HepG2 (cell line): ENCODE measurements around the gene PDPR. TPM values are rescaled to one million over a fixed set of nuclear protein-coding genes. Genes with fewer than 3 reads are reported as not detected.

ENCODE experiments used
- DBP ChIP-seq: sonication (generic); formaldehyde crosslinking; IDR thresholded peaks from 2 replicates; pipeline ENCODE4 v1.4.0; 2020; ENCODE audit warnings: missing genetic modification reagents; ENCODE audit errors: not compliant biosample characterization
- GMEB1 ChIP-seq: sonication (generic); formaldehyde crosslinking; IDR thresholded peaks from 2 replicates; pipeline ENCODE4 v1.5.1; 2020; ENCODE audit warnings: missing genetic modification reagents, mild to moderate bottlenecking, borderline replicate concordance
- MAFK ChIP-seq, 2 experiments: IDR thresholded peaks in 1 of 2; conservative IDR thresholded peaks in 1 of 2; 2 replicates each; pipeline ENCODE4 v1.6.1; 2011; ENCODE audit warnings: improper control_type of control experiment in 2 of 2, low read length in 2 of 2
- TEAD3 ChIP-seq: optimal IDR thresholded peaks from 2 replicates; pipeline ENCODE3; 2016; ENCODE audit warnings: borderline replicate concordance
- THYN1 ChIP-seq: sonication (generic); formaldehyde crosslinking; IDR thresholded peaks from 2 replicates; pipeline ENCODE4 v1.8.1; 2023; ENCODE audit warnings: low read depth, mild to moderate bottlenecking, moderate library complexity, missing genetic modification reagents, borderline replicate concordance
- TIGD3 ChIP-seq: sonication (generic); formaldehyde crosslinking; IDR thresholded peaks from 2 replicates; pipeline ENCODE4 v1.5.1; 2020; ENCODE audit warnings: mild to moderate bottlenecking, missing genetic modification reagents, borderline replicate concordance
- ZBTB38 ChIP-seq: sonication (generic); formaldehyde crosslinking; IDR thresholded peaks from 2 replicates; pipeline ENCODE4 v1.5.1; 2020; ENCODE audit warnings: mild to moderate bottlenecking, missing genetic modification reagents
- ZBTB42 ChIP-seq: sonication (generic); formaldehyde crosslinking; IDR thresholded peaks from 2 replicates; pipeline ENCODE4 v1.5.0; 2020; ENCODE audit warnings: mild to moderate bottlenecking, missing genetic modification reagents
- ZFX ChIP-seq: sonication (generic); formaldehyde crosslinking; IDR thresholded peaks from 2 replicates; pipeline ENCODE4 v1.4.0; 2020; ENCODE audit warnings: mild to moderate bottlenecking, low read depth, missing genetic modification reagents, moderate library complexity
- ZMAT3 ChIP-seq: sonication (generic); formaldehyde crosslinking; conservative IDR thresholded peaks from 2 replicates; pipeline ENCODE4 v1.7.0; 2021; ENCODE audit warnings: missing genetic modification reagents
- ZNF235 ChIP-seq: sonication (generic); formaldehyde crosslinking; IDR thresholded peaks from 2 replicates; pipeline ENCODE4 v1.8.1; 2023; ENCODE audit warnings: mild to moderate bottlenecking, missing genetic modification reagents, borderline replicate concordance
- ZNF619 ChIP-seq: sonication (generic); formaldehyde crosslinking; IDR thresholded peaks from 2 replicates; pipeline ENCODE4 v1.4.0; 2020; ENCODE audit warnings: mild to moderate bottlenecking, missing genetic modification reagents
- polyA plus RNA-seq, 8 experiments: library from polyadenylated mRNA; depleted of rRNA in 3 of 8; stranded (reverse) in 7 of 8; unstranded in 1 of 8; fragments of >200 nt; fragmentation: Illumina TruSeq in 4 of 8; extraction: Trizol in 4 of 8; gene quantifications; 2 replicates each; pipeline versions ENCODE4 v1.2.1 to v1.2.3, GENCODE V29; 2011 to 2016; ENCODE audit warnings: low read depth in 4 of 8, missing spikeins in 1 of 8, mixed read lengths in 1 of 8; ENCODE audit not compliant: insufficient read depth in 1 of 8
- total RNA-seq, 5 experiments: library from RNA; depleted of rRNA; stranded (reverse); fragments of >200 nt; fragmentation: Illumina TruSeq; extraction: Trizol; gene quantifications; 2 replicates each; pipeline ENCODE4 v1.2.3, GENCODE V29; 2016; ENCODE audit warnings: low read depth in 1 of 5

Gene PDPR
- total and polyA plus RNA-seq, 2 of the 13 experiments (the other 11 are each of a cell fraction or from before 2014, with no cell fraction given) = 19.5 to 29.9 TPM

GRCh38 chr16:70156207-70156978 lies 42.3 kb downstream of the PDPR start (continued):
- TF ChIP-seq GMEB1 = no peak
- no peak for TF ChIP-seq ZFX (CRISPR knock-in tag)
- peak; percentile 46; the same call in 1 of the 2 replicates for TF ChIP-seq ZBTB38 (CRISPR knock-in tag)
- no peak for TF ChIP-seq TIGD3 (CRISPR knock-in tag)
- TF ChIP-seq DBP (CRISPR knock-in tag) = no peak
- no peak for TF ChIP-seq THYN1
- TF ChIP-seq MAFK (conservative IDR thresholded peaks at IDR 0.05 in 1 of 2, IDR thresholded peaks at IDR 0.05 in 1 of 2; ENCODE audit: low read length in 2 of 2) = 0 out of 4 replicates have a peak, but pooled peaks of 1 of the 2 experiments have one; percentile 14
- TF ChIP-seq ZMAT3 (CRISPR knock-in tag) = no peak
- no peak for TF ChIP-seq ZNF235 (CRISPR knock-in tag)
- TF ChIP-seq TEAD3 (CRISPR knock-in tag) = no peak
- 0 out of 2 replicates have a peak, but pooled peaks have one; percentile 31 for TF ChIP-seq ZBTB42 (CRISPR knock-in tag)
- TF ChIP-seq ZNF619 (CRISPR knock-in tag) = peak; percentile 32; the same call in 1 of the 2 replicates
